HepG2 (cell line): ENCODE data around the gene CHN2. TPM values are rescaled to one million over a fixed set of nuclear protein-coding genes. Genes with fewer than 3 reads are reported as not detected.

Source experiments
- ARID4A ChIP-seq: sonication (generic); formaldehyde crosslinking; IDR thresholded peaks from 2 replicates; pipeline ENCODE4 v1.5.0; 2020; ENCODE audit warnings: mild to moderate bottlenecking, missing genetic modification reagents, borderline replicate concordance
- CREB1 ChIP-seq, 2 experiments: fragments of 450-650 bp in 1 of 2; IDR thresholded peaks; 2 replicates each; pipeline ENCODE4 v1.6.1; 2016 to 2017; ENCODE audit warnings: control low read depth in 1 of 2, mild to moderate bottlenecking in 1 of 2, missing compliant biosample characterization in 1 of 2, missing genetic modification characterization in 1 of 2
- FOXO4 ChIP-seq: sonication (generic); formaldehyde crosslinking; conservative IDR thresholded peaks from 2 replicates; pipeline ENCODE4 v1.8.1; 2023; ENCODE audit warnings: missing genetic modification reagents
- KMT2A ChIP-seq: sonication (generic); formaldehyde crosslinking; IDR thresholded peaks from 2 replicates; pipeline ENCODE4 v1.4.0; 2020; ENCODE audit warnings: missing genetic modification reagents
- MNT ChIP-seq: fragments of 450-650 bp; IDR thresholded peaks from 2 replicates; pipeline ENCODE4 v1.6.1; 2016
- PCBP1 ChIP-seq: fragments of 200-400 bp; formaldehyde crosslinking; IDR thresholded peaks from 2 replicates; pipeline ENCODE4 v1.6.1; 2017; ENCODE audit warnings: mild to moderate bottlenecking, low read depth, low read length, borderline replicate concordance
- POLR2G ChIP-seq: fragments of 200-400 bp; formaldehyde crosslinking; IDR thresholded peaks from 2 replicates; pipeline ENCODE4 v1.6.1; 2018; ENCODE audit warnings: mild to moderate bottlenecking, low read depth, low read length, moderate library complexity
- SAP130 ChIP-seq: IDR thresholded peaks from 2 replicates; pipeline ENCODE4 v1.6.1; 2016; ENCODE audit warnings: low read depth
- TBX2 ChIP-seq: sonication (generic); formaldehyde crosslinking; IDR thresholded peaks from 2 replicates; pipeline ENCODE4 v1.5.0; 2020; ENCODE audit warnings: missing genetic modification reagents, mild to moderate bottlenecking, borderline replicate concordance
- TRIM24 ChIP-seq: sonication (generic); formaldehyde crosslinking; IDR thresholded peaks from 2 replicates; pipeline ENCODE4 v1.8.0; 2022; ENCODE audit warnings: mild to moderate bottlenecking, missing genetic modification reagents
- UBTF ChIP-seq: sonication (generic); formaldehyde crosslinking; IDR thresholded peaks from 2 replicates; pipeline ENCODE4 v1.4.0; 2020; ENCODE audit warnings: mild to moderate bottlenecking, missing genetic modification reagents
- ZBTB7B ChIP-seq: sonication (generic); formaldehyde crosslinking; IDR thresholded peaks from 2 replicates; pipeline ENCODE4 v1.4.0; 2020; ENCODE audit warnings: missing genetic modification reagents
- ZFP1 ChIP-seq: IDR thresholded peaks from 2 replicates; pipeline ENCODE4 v1.6.1; 2016
- ZNF615 ChIP-seq: sonication (generic); formaldehyde crosslinking; IDR thresholded peaks from 2 replicates; pipeline ENCODE4 v1.5.0; 2020; ENCODE audit warnings: mild to moderate bottlenecking, missing genetic modification reagents, borderline replicate concordance
- ZNF800 ChIP-seq: sonication (generic); formaldehyde crosslinking; IDR thresholded peaks from 2 replicates; pipeline ENCODE4 v1.4.0; 2020; ENCODE audit warnings: missing genetic modification reagents
- ZNF83 ChIP-seq: sonication (generic); formaldehyde crosslinking; IDR thresholded peaks from 2 replicates; pipeline ENCODE4 v1.4.0; 2020; ENCODE audit warnings: missing genetic modification reagents, mild to moderate bottlenecking, borderline replicate concordance
- polyA plus RNA-seq, 8 experiments: library from polyadenylated mRNA; depleted of rRNA in 3 of 8; stranded (reverse) in 7 of 8; unstranded in 1 of 8; fragments of >200 nt; fragmentation: Illumina TruSeq in 4 of 8; extraction: Trizol in 4 of 8; gene quantifications; 2 replicates each; pipeline versions ENCODE4 v1.2.1 to v1.2.3, GENCODE V29; 2011 to 2016; ENCODE audit warnings: low read depth in 4 of 8, missing spikeins in 1 of 8, mixed read lengths in 1 of 8; ENCODE audit not compliant: insufficient read depth in 1 of 8
- total RNA-seq, 5 experiments: library from RNA; depleted of rRNA; stranded (reverse); fragments of >200 nt; fragmentation: Illumina TruSeq; extraction: Trizol; gene quantifications; 2 replicates each; pipeline ENCODE4 v1.2.3, GENCODE V29; 2016; ENCODE audit warnings: low read depth in 1 of 5

Gene CHN2
- total and polyA plus RNA-seq, 2 of the 13 experiments (the other 11 are each of a cell fraction or from before 2014, with no cell fraction given) = 23.5 to 30.5 TPM

GRCh38 chr7:29483219-29484104 lies 288.9 kb downstream of the CHN2 start (continued):
- no peak; the same call in 1 of the 2 replicates for TF ChIP-seq ARID4A
- TF ChIP-seq TBX2 (CRISPR knock-in tag) = peak; percentile 91
- TF ChIP-seq ZNF800 = no peak
- TF ChIP-seq ZNF83 (CRISPR knock-in tag) = no peak
- peak; percentile 21; the same call in 1 of the 2 replicates for TF ChIP-seq TRIM24 (CRISPR knock-in tag)
- peak; percentile 26; the same call in 1 of the 2 replicates for TF ChIP-seq ZBTB7B (CRISPR knock-in tag)
- TF ChIP-seq FOXO4 (CRISPR knock-in tag) = no peak
- TF ChIP-seq SAP130 (CRISPR knock-in tag) = peak; percentile 59
- no peak for TF ChIP-seq PCBP1
- no peak for TF ChIP-seq CREB1 (IDR thresholded peaks at IDR 0.05)
- TF ChIP-seq CREB1 (CRISPR knock-in tag; IDR thresholded peaks at IDR 0.05) = peak; percentile 61
- peak; percentile 53; the same call in 1 of the 2 replicates for TF ChIP-seq KMT2A
- TF ChIP-seq MNT = no peak
- no peak for TF ChIP-seq UBTF (CRISPR knock-in tag)
- TF ChIP-seq ZFP1 (CRISPR knock-in tag) = peak; percentile 75
- TF ChIP-seq ZNF615 (CRISPR knock-in tag) = no peak
- TF ChIP-seq POLR2G = peak; percentile 55; the same call in 1 of the 2 replicates
